Measurements from ENCODE around the gene IL27RA. TPM values are rescaled to one million over a fixed set of nuclear protein-coding genes. Genes with fewer than 3 reads are reported as not detected.

The IL27RA gene
- total and polyA plus RNA-seq, 2 experiments from 2014 or later = 7.7 to 11.4 TPM

DNA sequence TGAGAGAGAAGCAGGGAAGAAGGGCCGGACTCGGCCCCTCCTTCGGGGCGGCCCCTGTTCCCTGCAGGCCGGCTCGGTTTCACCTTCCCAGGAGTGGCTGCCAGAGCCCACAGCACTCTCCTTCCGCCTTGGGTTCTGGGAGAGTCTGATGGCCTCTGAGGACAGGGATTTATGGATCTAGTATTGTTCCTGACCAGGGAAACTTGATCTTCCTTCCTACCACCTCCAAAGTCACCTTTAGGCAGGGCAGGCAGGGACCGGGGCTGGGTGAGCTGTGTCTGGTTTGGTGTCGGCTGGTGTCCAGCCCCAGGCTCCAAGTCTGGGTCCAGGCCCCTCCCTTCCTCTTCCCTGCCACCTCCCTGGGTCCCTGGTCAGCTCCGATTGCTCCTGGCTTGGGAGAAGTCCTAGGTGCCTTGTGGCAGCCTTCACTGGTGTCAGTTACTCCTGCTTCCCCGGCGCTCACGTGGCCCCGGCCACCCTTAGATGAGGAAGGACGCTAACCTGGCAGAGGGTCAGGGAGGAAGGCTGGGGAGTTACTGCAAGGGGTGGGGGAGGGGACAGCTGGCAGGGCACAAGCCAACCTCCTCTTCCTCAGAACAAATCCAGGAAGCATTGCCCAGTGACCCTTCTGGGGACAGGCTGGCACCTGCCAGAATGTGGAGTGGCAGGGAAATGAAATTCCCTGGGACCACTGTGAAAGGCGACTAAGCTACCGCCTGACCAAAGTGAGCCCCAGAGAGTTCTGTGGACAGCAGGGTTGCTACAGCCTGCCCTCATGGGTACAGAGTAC, 44.3 kb upstream of the IL27RA start:
- H3K27ac ChIP-seq (ENCODE audit: low read depth) = peak overlapping the region; percentile 92
- ATAC-seq (0 out of 3 replicates have a peak, but pooled peaks have one; percentile 3), DNase-seq (ENCODE audit: low spot score) (no peak)
- H2AFZ ChIP-seq = no peak overlapping the region
- H3K4me1 ChIP-seq (ENCODE audit: insufficient read depth) = peaks cover 44% of the 10 kb centered on the region
- H3K4me2 ChIP-seq = peak overlapping the region; percentile 78
- H3K36me3 Mint-ChIP-seq (ENCODE audit: low read depth) = peaks cover 19% of the 10 kb centered on the region
- peaks cover 15% of the 10 kb centered on the region for H3F3A ChIP-seq (replicated peaks; ENCODE audit: low read depth)
- no peaks in the 10 kb centered on the region for H3K36me3 ChIP-seq (ENCODE audit: insufficient read depth)
- peaks cover 29% of the 10 kb centered on the region for H3K27me3 Mint-ChIP-seq (ENCODE audit: insufficient read depth, low read depth, poor library complexity)
- H4K20me1 ChIP-seq (replicated peaks; ENCODE audit: insufficient read depth) = no peaks in the 10 kb centered on the region
- H3K4me3 Mint-ChIP-seq = peak overlapping the region; percentile 50
- H3K4me3 ChIP-seq = peak overlapping the region; percentile 39; the same call in 1 of the 2 replicates
- no peaks in the 10 kb centered on the region for H3K9me2 ChIP-seq (ENCODE audit: insufficient read depth)
- no peaks in the 10 kb centered on the region; the same call in 2 of the 3 replicates for H3K9me3 Mint-ChIP-seq
- H3K27me3 ChIP-seq (ENCODE audit: insufficient read depth) = no peaks in the 10 kb centered on the region
- no peaks in the 10 kb centered on the region for H3K79me2 ChIP-seq (replicated peaks; ENCODE audit: insufficient read depth)
- H3K4me1 Mint-ChIP-seq = peaks cover 54% of the 10 kb centered on the region
- peak overlapping the region; percentile 93 for H3K27ac Mint-ChIP-seq
- TF ChIP-seq, protein P1, sequence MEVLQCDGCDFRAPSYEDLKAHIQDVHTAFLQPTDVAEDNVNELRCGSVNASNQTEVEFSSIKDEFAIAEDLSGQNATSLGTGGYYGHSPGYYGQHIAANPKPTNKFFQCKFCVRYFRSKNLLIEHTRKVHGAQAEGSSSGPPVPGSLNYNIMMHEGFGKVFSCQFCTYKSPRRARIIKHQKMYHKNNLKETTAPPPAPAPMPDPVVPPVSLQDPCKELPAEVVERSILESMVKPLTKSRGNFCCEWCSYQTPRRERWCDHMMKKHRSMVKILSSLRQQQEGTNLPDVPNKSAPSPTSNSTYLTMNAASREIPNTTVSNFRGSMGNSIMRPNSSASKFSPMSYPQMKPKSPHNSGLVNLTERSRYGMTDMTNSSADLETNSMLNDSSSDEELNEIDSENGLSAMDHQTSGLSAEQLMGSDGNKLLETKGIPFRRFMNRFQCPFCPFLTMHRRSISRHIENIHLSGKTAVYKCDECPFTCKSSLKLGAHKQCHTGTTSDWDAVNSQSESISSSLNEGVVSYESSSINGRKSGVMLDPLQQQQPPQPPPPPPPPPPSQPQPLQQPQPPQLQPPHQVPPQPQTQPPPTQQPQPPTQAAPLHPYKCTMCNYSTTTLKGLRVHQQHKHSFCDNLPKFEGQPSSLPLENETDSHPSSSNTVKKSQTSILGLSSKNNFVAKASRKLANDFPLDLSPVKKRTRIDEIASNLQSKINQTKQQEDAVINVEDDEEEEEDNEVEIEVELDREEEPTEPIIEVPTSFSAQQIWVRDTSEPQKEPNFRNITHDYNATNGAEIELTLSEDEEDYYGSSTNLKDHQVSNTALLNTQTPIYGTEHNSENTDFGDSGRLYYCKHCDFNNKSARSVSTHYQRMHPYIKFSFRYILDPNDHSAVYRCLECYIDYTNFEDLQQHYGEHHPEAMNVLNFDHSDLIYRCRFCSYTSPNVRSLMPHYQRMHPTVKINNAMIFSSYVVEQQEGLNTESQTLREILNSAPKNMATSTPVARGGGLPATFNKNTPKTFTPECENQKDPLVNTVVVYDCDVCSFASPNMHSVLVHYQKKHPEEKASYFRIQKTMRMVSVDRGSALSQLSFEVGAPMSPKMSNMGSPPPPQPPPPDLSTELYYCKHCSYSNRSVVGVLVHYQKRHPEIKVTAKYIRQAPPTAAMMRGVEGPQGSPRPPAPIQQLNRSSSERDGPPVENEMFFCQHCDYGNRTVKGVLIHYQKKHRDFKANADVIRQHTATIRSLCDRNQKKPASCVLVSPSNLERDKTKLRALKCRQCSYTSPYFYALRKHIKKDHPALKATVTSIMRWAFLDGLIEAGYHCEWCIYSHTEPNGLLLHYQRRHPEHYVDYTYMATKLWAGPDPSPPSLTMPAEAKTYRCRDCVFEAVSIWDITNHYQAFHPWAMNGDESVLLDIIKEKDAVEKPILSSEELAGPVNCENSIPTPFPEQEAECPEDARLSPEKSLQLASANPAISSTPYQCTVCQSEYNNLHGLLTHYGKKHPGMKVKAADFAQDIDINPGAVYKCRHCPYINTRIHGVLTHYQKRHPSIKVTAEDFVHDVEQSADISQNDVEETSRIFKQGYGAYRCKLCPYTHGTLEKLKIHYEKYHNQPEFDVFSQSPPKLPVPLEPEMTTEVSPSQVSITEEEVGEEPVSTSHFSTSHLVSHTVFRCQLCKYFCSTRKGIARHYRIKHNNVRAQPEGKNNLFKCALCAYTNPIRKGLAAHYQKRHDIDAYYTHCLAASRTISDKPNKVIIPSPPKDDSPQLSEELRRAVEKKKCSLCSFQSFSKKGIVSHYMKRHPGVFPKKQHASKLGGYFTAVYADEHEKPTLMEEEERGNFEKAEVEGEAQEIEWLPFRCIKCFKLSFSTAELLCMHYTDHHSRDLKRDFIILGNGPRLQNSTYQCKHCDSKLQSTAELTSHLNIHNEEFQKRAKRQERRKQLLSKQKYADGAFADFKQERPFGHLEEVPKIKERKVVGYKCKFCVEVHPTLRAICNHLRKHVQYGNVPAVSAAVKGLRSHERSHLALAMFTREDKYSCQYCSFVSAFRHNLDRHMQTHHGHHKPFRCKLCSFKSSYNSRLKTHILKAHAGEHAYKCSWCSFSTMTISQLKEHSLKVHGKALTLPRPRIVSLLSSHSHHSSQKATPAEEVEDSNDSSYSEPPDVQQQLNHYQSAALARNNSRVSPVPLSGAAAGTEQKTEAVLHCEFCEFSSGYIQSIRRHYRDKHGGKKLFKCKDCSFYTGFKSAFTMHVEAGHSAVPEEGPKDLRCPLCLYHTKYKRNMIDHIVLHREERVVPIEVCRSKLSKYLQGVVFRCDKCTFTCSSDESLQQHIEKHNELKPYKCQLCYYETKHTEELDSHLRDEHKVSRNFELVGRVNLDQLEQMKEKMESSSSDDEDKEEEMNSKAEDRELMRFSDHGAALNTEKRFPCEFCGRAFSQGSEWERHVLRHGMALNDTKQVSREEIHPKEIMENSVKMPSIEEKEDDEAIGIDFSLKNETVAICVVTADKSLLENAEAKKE (CRISPR knock-in tag; IDR thresholded peaks at IDR 0.05) = no peak

- peaks cover 42% of the 10 kb centered on the region for H3K4me1 ChIP-seq (ENCODE audit: insufficient read depth)
- no peak overlapping the region for H3K4me2 ChIP-seq
- H3K27me3 ChIP-seq (ENCODE audit: insufficient read depth) = no peaks in the 10 kb centered on the region
- Mint-ChIP-seq H3K36me3 (ENCODE audit: low read depth) (peaks cover 23% of the 10 kb centered on the region), H3K4me3 (no peak overlapping the region; the same call in 2 of the 3 replicates), H3K9me3 (no peaks in the 10 kb centered on the region; the same call in 2 of the 3 replicates), H3K27ac (peak overlapping the region; percentile 28), H3K27me3 (ENCODE audit: insufficient read depth, low read depth, poor library complexity) (peaks cover 29% of the 10 kb centered on the region), H3K4me1 (peaks cover 51% of the 10 kb centered on the region)
- H3K79me2 ChIP-seq (replicated peaks; ENCODE audit: insufficient read depth) = no peaks in the 10 kb centered on the region
- no peak overlapping the region for H3K27ac ChIP-seq (ENCODE audit: low read depth)
- H3F3A ChIP-seq (replicated peaks; ENCODE audit: low read depth) = peaks cover 15% of the 10 kb centered on the region
- H4K20me1 ChIP-seq (replicated peaks; ENCODE audit: insufficient read depth) = no peaks in the 10 kb centered on the region
- H2AFZ ChIP-seq = no peak overlapping the region
- no peaks in the 10 kb centered on the region for H3K9me2 ChIP-seq (ENCODE audit: insufficient read depth)
- no peaks in the 10 kb centered on the region for H3K36me3 ChIP-seq (ENCODE audit: insufficient read depth)
- peak; percentile 46 for DNase-seq (ENCODE audit: low spot score)
- no peak overlapping the region for H3K4me3 ChIP-seq
- ATAC-seq = no peak
- TF ChIP-seq ETS1 (IDR thresholded peaks at IDR 0.05) (no peak), STAT1 (IDR thresholded peaks at IDR 0.05; ENCODE audit: unreplicated experiment) (no peak), CTCF (conservative IDR thresholded peaks at IDR 0.05; ENCODE audit: low read depth in 2 of 2) (no peak), ZNF114 (CRISPR knock-in tag; IDR thresholded peaks at IDR 0.05) (no peak)
Observed at GRCh38 chr19:13989487-13989886, 42.1 kb upstream of the IL27RA start.

Data from GM23338 (cell line).